Measurements from ENCODE around the gene SLFN13. TPM values are rescaled to one million over a fixed set of nuclear protein-coding genes. Genes with fewer than 3 reads are reported as not detected.
"Not testable (repeated sequence)": the region's sequence is repeated elsewhere in the genome, so short reads cannot be mapped to it uniquely, and the experiment has no call there.

Gene SLFN13
- total RNA-seq, 2 donors from 2014 or later: 2.1 to 2.3 TPM

- Histone ChIP-seq H3K27me3 (no peaks in the 10 kb centered on the region), H3K4me1 (no peaks in the 10 kb centered on the region), H3K36me3 (replicated peaks in 1 of 2; ENCODE audit: insufficient read depth in 1 of 2, low read depth in 2 of 2) (no peaks in the 10 kb centered on the region), H3K4me3 (no peak overlapping the region), H3K9me3 (no peaks in the 10 kb centered on the region), H3K27ac (no peak overlapping the region)
- TF ChIP-seq CTCF (IDR thresholded peaks at IDR 0.05) (no peak), POLR2A (IDR thresholded peaks at IDR 0.05) (no peak)
- DNase-seq (no peak), ATAC-seq (no peak)
- intact Hi-C loops (cut with DNase I): no loop called here
- 84% methylated on average over 4 of the region's 4 CpGs for WGBS, 2 donors
Measured at GRCh38 chr17:35423761-35424160, 24.8 kb downstream of the SLFN13 start.

GRCh38 chr17:35421069-35421468 is 27.5 kb downstream of the SLFN13 start:
- H3K4me3 ChIP-seq; intact Hi-C loops (cut with DNase I); DNase-seq; H3K9me3 ChIP-seq; H3K36me3 ChIP-seq (replicated peaks in 1 of 2; ENCODE audit: insufficient read depth in 1 of 2, low read depth in 2 of 2); H3K27me3 ChIP-seq; H3K27ac ChIP-seq; ATAC-seq; H3K4me1 ChIP-seq: not testable (repeated sequence)
- WGBS, 2 donors: 85 to 89% methylated on average over 9 of the region's 9 CpGs

GRCh38 chr17:35416659-35417058 is 31.9 kb downstream of the SLFN13 start:
- TF ChIP-seq POLR2A (IDR thresholded peaks at IDR 0.05): no peak
- TF ChIP-seq CTCF (IDR thresholded peaks at IDR 0.05): no peak
- Histone ChIP-seq H3K9me3 (no peaks in the 10 kb centered on the region), H3K27me3 (no peaks in the 10 kb centered on the region), H3K4me1 (no peaks in the 10 kb centered on the region), H3K27ac (no peak overlapping the region), H3K36me3 (replicated peaks in 1 of 2; ENCODE audit: insufficient read depth in 1 of 2, low read depth in 2 of 2) (no peaks in the 10 kb centered on the region), H3K4me3 (no peak overlapping the region)
- DNase-seq (no peak), ATAC-seq (no peak)
- WGBS, 2 donors: 85 to 92% methylated on average over 2 of the region's 2 CpGs
- intact Hi-C loops (cut with DNase I): no loop called here

GRCh38 chr17:35414707-35415106 is 33.9 kb downstream of the SLFN13 start:
- H3K4me1 ChIP-seq; H3K27ac ChIP-seq; H3K9me3 ChIP-seq; DNase-seq; H3K36me3 ChIP-seq (replicated peaks in 1 of 2; ENCODE audit: insufficient read depth in 1 of 2, low read depth in 2 of 2); H3K4me3 ChIP-seq; ATAC-seq; H3K27me3 ChIP-seq; intact Hi-C loops (cut with DNase I): not testable (repeated sequence)
- WGBS, 2 donors: 80 to 83% methylated on average over 2 of the region's 2 CpGs

GRCh38 chr17:35414247-35414646 is 34.3 kb downstream of the SLFN13 start:
- Histone ChIP-seq H3K4me1 (no peaks in the 10 kb centered on the region), H3K4me3 (no peak overlapping the region), H3K27me3 (no peaks in the 10 kb centered on the region), H3K9me3 (no peaks in the 10 kb centered on the region), H3K36me3 (replicated peaks in 1 of 2; ENCODE audit: insufficient read depth in 1 of 2, low read depth in 2 of 2) (no peaks in the 10 kb centered on the region), H3K27ac (no peak overlapping the region)
- TF ChIP-seq POLR2A (IDR thresholded peaks at IDR 0.05) (no peak), CTCF (IDR thresholded peaks at IDR 0.05) (no peak)
- DNase-seq: no peak
- intact Hi-C loops (cut with DNase I): no loop called here
- ATAC-seq: no peak
- WGBS, 2 donors: 85 to 91% methylated on average over 1 of the region's 1 CpG

GRCh38 chr17:35407531-35407930 is 41.0 kb downstream of the SLFN13 start:
- Histone ChIP-seq H3K4me1 (no peaks in the 10 kb centered on the region), H3K4me3 (no peak overlapping the region), H3K9me3 (no peaks in the 10 kb centered on the region), H3K27ac (no peak overlapping the region), H3K36me3 (replicated peaks in 1 of 2; ENCODE audit: insufficient read depth in 1 of 2, low read depth in 2 of 2) (no peaks in the 10 kb centered on the region), H3K27me3 (no peaks in the 10 kb centered on the region)
- TF ChIP-seq POLR2A (IDR thresholded peaks at IDR 0.05): no peak
- no peak for TF ChIP-seq CTCF (IDR thresholded peaks at IDR 0.05)
- ATAC-seq (no peak), DNase-seq (no peak)
- intact Hi-C loops (cut with DNase I): no loop called here
- 83 to 95% methylated on average over 25 to 26 of the region's 26 CpGs for WGBS, 2 donors

Data from body of pancreas (tissue), 4 donors.